ENCODE results near the gene UBE2E2.

GRCh38 chr3:23566499-23566898 lies 363.4 kb downstream of the UBE2E2 start:
- no peak for TF ChIP-seq POLR2AphosphoS5 (IDR thresholded peaks at IDR 0.05; ENCODE audit: low read depth, low read length)
- TF ChIP-seq TAF1 (IDR thresholded peaks at IDR 0.05; ENCODE audit: borderline replicate concordance, low read depth, low read length), result no peak
